H1 (cell line): Measurements from ENCODE around the gene PRMT1. TPM values are rescaled to one million over a fixed set of nuclear protein-coding genes. Genes with fewer than 3 reads are reported as not detected.
A peak's percentile ranks its signal among the peaks of the same experiment; 100 is the strongest.

Experiments
- CTCF ChIA-PET: fragments of 300-600 bp; sonication (Branson Sonifier 250); formaldehyde crosslinking; loops from one replicate; lab custom pipeline; 2021; ENCODE audit not compliant: partially characterized antibody; lab: Charles Lee
- POLR2A ChIA-PET: fragments of 300-600 bp; sonication (Branson Sonifier 250); formaldehyde crosslinking; loops from one replicate; lab custom pipeline; 2021; ENCODE audit warnings: inconsistent platforms; ENCODE audit not compliant: partially characterized antibody; lab: Charles Lee
- DNase-seq, 2 experiments: peaks; one replicate each; pipeline versions ENCODE4 v3.0.0 to v3.0.0-alpha.2; 2010 to 2022; ENCODE audit warnings: low spot score in 2 of 2, low read depth in 1 of 2, mixed read lengths in 1 of 2
- FAIRE-seq: peaks from 2 replicates; lab custom pipeline; 2011; peaks lifted over from hg19 to GRCh38; lab: Jason Lieb, UNC
- H2AFZ ChIP-seq: 2 replicates; pipeline ENCODE4 v1.8.1; 2012; ENCODE audit warnings: low read length, inconsistent platforms
- H2AK5ac ChIP-seq: 2 replicates; pipeline ENCODE4 v1.6.1; 2013; ENCODE audit warnings: low read depth, low read length
- H2BK120ac ChIP-seq: replicated peaks from 2 replicates; pipeline ENCODE3; 2013; ENCODE audit warnings: low read depth, low read length, inconsistent platforms
- H2BK12ac ChIP-seq: 2 replicates; pipeline ENCODE4 v1.6.1; 2013; ENCODE audit warnings: low read depth, low read length
- H2BK15ac ChIP-seq: 2 replicates; pipeline ENCODE4 v1.6.1; 2013; ENCODE audit warnings: low read length
- H2BK20ac ChIP-seq: 2 replicates; pipeline ENCODE4 v1.6.1; 2013; ENCODE audit warnings: low read length
- H2BK5ac ChIP-seq: 2 replicates; pipeline ENCODE4 v1.6.1; 2013; ENCODE audit warnings: low read depth, low read length
- H3K14ac ChIP-seq: 2 replicates; pipeline ENCODE4 v1.6.1; 2013; ENCODE audit warnings: inconsistent platforms; ENCODE audit not compliant: insufficient read length
- H3K18ac ChIP-seq: 2 replicates; pipeline ENCODE4 v1.6.1; 2013; ENCODE audit warnings: low read length; ENCODE audit errors: extremely low read depth
- H3K23ac ChIP-seq: 2 replicates; pipeline ENCODE4 v1.6.1; 2013; ENCODE audit warnings: inconsistent platforms; ENCODE audit not compliant: insufficient read length
- H3K23me2 ChIP-seq: 2 replicates; pipeline ENCODE4 v1.6.1; 2013; ENCODE audit warnings: low read depth, low read length
- H3K27ac ChIP-seq: 2 replicates; pipeline ENCODE4 v1.6.1; 2011; ENCODE audit warnings: low read depth, low read length, inconsistent platforms
- H3K27me3 ChIP-seq, 4 experiments: replicated peaks in 1 of 4; 1 replicate in 1 of 4; 2 replicates in 3 of 4; pipeline versions ENCODE4 v1.6.1 to v1.8.1; 2011 to 2013; ENCODE audit warnings: low read length in 3 of 4, mild to moderate bottlenecking in 3 of 4, inconsistent platforms in 2 of 4, mixed read lengths in 2 of 4, moderate library complexity in 1 of 4; ENCODE audit not compliant: control insufficient read depth in 3 of 4, insufficient read depth in 3 of 4; ENCODE audit errors: extremely low read depth in 1 of 4
- H3K36me3 ChIP-seq, 4 experiments: 2 replicates each; pipeline versions ENCODE4 v1.6.1 to v1.8.1; 2011 to 2013; ENCODE audit warnings: mild to moderate bottlenecking in 4 of 4, low read length in 3 of 4, moderate library complexity in 2 of 4, control low read depth in 1 of 4, inconsistent platforms in 1 of 4; ENCODE audit not compliant: insufficient read depth in 4 of 4, control insufficient read depth in 2 of 4
- H3K4ac ChIP-seq: replicated peaks from 2 replicates; pipeline ENCODE3; 2013; ENCODE audit warnings: low read length, low read depth, mixed read lengths, inconsistent platforms; ENCODE audit not compliant: insufficient read length
- H3K4me1 ChIP-seq, 4 experiments: replicated peaks in 1 of 4; 1 replicate in 1 of 4; 2 replicates in 3 of 4; pipeline versions ENCODE4 v1.6.1 to v1.8.1; 2011 to 2013; ENCODE audit warnings: low read length in 3 of 4, inconsistent platforms in 2 of 4, mixed read lengths in 1 of 4; ENCODE audit not compliant: insufficient read depth in 4 of 4, control insufficient read depth in 3 of 4
- H3K4me2 ChIP-seq, 2 experiments: 2 replicates each; pipeline versions ENCODE4 v1.6.1 to v1.8.1; 2011 to 2013; ENCODE audit warnings: low read depth in 2 of 2, low read length in 2 of 2, control low read depth in 1 of 2, inconsistent platforms in 1 of 2, mild to moderate bottlenecking in 1 of 2; ENCODE audit not compliant: insufficient read depth in 1 of 2
- H3K4me3 ChIP-seq, 4 experiments: fragments of 200-600, 300-600 bp in 1 of 4; sonication (generic), shearing (Covaris generic), sonication (Bioruptor Twin) in 1 of 4; 2 replicates each; pipeline versions ENCODE4 v1.5.1 to v1.8.1; 2011 to 2016; ENCODE audit warnings: low read length in 4 of 4, low read depth in 3 of 4, control low read depth in 2 of 4, inconsistent platforms in 2 of 4, mild to moderate bottlenecking in 2 of 4, mixed read lengths in 1 of 4, moderate library complexity in 1 of 4; ENCODE audit not compliant: insufficient read depth in 2 of 4; ENCODE audit errors: extremely low read depth in 1 of 4
- H3K56ac ChIP-seq: replicated peaks from 2 replicates; pipeline ENCODE3; 2013; ENCODE audit warnings: low read depth, mild to moderate bottlenecking, mixed read lengths, low read length, inconsistent platforms; ENCODE audit not compliant: insufficient read length
- H3K79me1 ChIP-seq: 2 replicates; pipeline ENCODE4 v1.6.1; 2013; ENCODE audit warnings: low read depth, low read length, control low read depth
- H3K79me2 ChIP-seq, 2 experiments: 2 replicates each; pipeline versions ENCODE4 v1.6.1 to v1.8.1; 2012 to 2013; ENCODE audit warnings: low read length in 2 of 2, mild to moderate bottlenecking in 2 of 2, inconsistent platforms in 1 of 2; ENCODE audit not compliant: insufficient read depth in 2 of 2, control insufficient read depth in 1 of 2
- H3K9ac ChIP-seq, 4 experiments: replicated peaks in 1 of 4; 1 replicate in 1 of 4; 2 replicates in 3 of 4; pipeline versions ENCODE4 v1.6.1 to v1.8.1; 2011 to 2013; ENCODE audit warnings: low read depth in 3 of 4, low read length in 3 of 4, control low read depth in 2 of 4, mild to moderate bottlenecking in 2 of 4, moderate library complexity in 2 of 4, inconsistent platforms in 1 of 4; ENCODE audit errors: extremely low read depth in 1 of 4
- H3K9me3 ChIP-seq, 2 experiments: 2 replicates each; pipeline versions ENCODE4 v1.6.1 to v1.8.1; 2012 to 2013; ENCODE audit warnings: mild to moderate bottlenecking in 2 of 2, moderate library complexity in 2 of 2, control low read depth in 1 of 2, inconsistent platforms in 1 of 2, low read depth in 1 of 2, low read length in 1 of 2, mixed read lengths in 1 of 2; ENCODE audit not compliant: insufficient read depth in 2 of 2
- H4K20me1 ChIP-seq, 2 experiments: replicated peaks in 1 of 2; 2 replicates each; pipeline versions ENCODE3 to v1.8.1; 2011 to 2013; ENCODE audit warnings: inconsistent platforms in 2 of 2, low read length in 2 of 2, mild to moderate bottlenecking in 1 of 2; ENCODE audit not compliant: insufficient read depth in 2 of 2, control insufficient read depth in 1 of 2
- H4K5ac ChIP-seq: 2 replicates; pipeline ENCODE4 v1.6.1; 2013; ENCODE audit warnings: low read length, low read depth, mixed read lengths, inconsistent platforms; ENCODE audit not compliant: insufficient read length
- H4K8ac ChIP-seq: 2 replicates; pipeline ENCODE4 v1.8.0; 2013; ENCODE audit warnings: mild to moderate bottlenecking, moderate library complexity, low read length, inconsistent platforms; ENCODE audit not compliant: insufficient read depth; ENCODE audit errors: extremely low read depth
- H4K91ac ChIP-seq: replicated peaks from 2 replicates; pipeline ENCODE3; 2013; ENCODE audit warnings: low read length, mixed read lengths, inconsistent platforms; ENCODE audit not compliant: insufficient read length
- KDM5A ChIP-seq: fragments of 200-600 bp; IDR thresholded peaks from 2 replicates; pipeline ENCODE4 v1.7.1; 2012; ENCODE audit warnings: mild to moderate bottlenecking, low read length, inconsistent platforms, mixed read lengths
- MAFK ChIP-seq: IDR thresholded peaks from 2 replicates; pipeline ENCODE4 v1.6.1; 2012; ENCODE audit warnings: low read depth, mild to moderate bottlenecking, improper control_type of control experiment, low read length
- POLR2AphosphoS5 ChIP-seq: IDR thresholded peaks from 2 replicates; pipeline ENCODE4 v1.6.1; 2011; ENCODE audit warnings: low read depth, low read length
- RXRA ChIP-seq: IDR thresholded peaks from 2 replicates; pipeline ENCODE4 v1.6.1; 2011; ENCODE audit warnings: low read depth, mild to moderate bottlenecking, low read length, moderate library complexity; ENCODE audit not compliant: insufficient read depth
- SRF ChIP-seq: IDR thresholded peaks from 2 replicates; pipeline ENCODE4 v1.6.1; 2011; ENCODE audit warnings: mild to moderate bottlenecking, low read depth, low read length, moderate library complexity
- WGBS, 2 experiments: shearing (Covaris generic) in 1 of 2; methylation state at CpG; one replicate each; pipeline versions ENCODE4 v1.1.6 to v1.1.7; 2013 to 2015; ENCODE audit warnings: low lambda C conversion rate in 2 of 2, mixed read lengths in 2 of 2, inconsistent platforms in 1 of 2, low coverage in 1 of 2, missing lambda C conversion rate in 1 of 2; ENCODE audit not compliant: insufficient replicate concordance in 2 of 2, insufficient coverage in 1 of 2, insufficient read length in 1 of 2; ENCODE audit errors: extremely low coverage in 1 of 2, missing lambda C conversion rate in 1 of 2; 5-methylcytosine and 5-hydroxymethylcytosine counted together
- polyA plus RNA-seq, 7 experiments: library from polyadenylated mRNA; depleted of rRNA in 3 of 7; stranded (reverse) in 5 of 7; unstranded in 2 of 7; fragments of >200 nt in 5 of 7; fragments of 200-250 nt in 2 of 7; gene quantifications; 1 replicate in 5 of 7; 2 replicates in 1 of 7; 4 replicates in 1 of 7; pipeline versions ENCODE4 v1.2.1 to v1.2.3, GENCODE V29; 2011 to 2013; ENCODE audit warnings: missing spikeins in 2 of 7, mixed read lengths in 2 of 7
- total RNA-seq: library from RNA; stranded (reverse); fragmentation: NEBNext Ultra II Directional; extraction: Animal tissue kit (Norgen Biotek cat#: 25700); gene quantifications from 2 replicates; pipeline ENCODE4 v1.2.1, GENCODE V29; 2021

Gene PRMT1
- total and polyA plus RNA-seq, 2 of the 8 experiments (the other 6 are each of a cell fraction or from before 2014, with no cell fraction given), result 561 to 1,215 TPM

DNA sequence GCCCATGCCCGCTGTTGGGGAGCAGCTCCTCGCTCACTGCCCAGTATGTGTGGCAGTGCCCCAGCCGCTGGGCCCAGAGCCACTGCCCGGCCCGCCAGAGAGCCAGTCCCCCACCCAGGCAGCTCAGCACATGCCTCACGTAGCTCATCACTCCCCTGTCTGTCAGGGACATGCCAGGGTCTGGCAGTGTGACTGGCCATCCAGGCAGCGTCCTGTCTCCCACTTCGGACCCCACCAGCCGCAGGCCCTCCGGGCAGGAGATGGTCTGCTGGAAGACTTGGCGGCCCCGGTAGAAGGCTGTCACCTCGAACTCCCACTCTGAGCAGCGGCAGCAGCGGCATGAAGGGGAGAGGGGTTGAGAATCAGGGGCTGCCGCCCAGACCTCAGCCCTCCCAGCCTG, 15.1 kb upstream of the PRMT1 start:
- CTCF ChIA-PET, result interaction anchor here (1.8 to 4.4 kb wide), 2 partner anchors 11 to 14 kb away, joined by 4 to 28 read pairs; no protein-coding TSS in a partner anchor

More for the DNA sequence above, 15.1 kb upstream of the PRMT1 start:
- no peak overlapping the region for H2BK5ac ChIP-seq
- H3K4me3 ChIP-seq, result no peak overlapping the region
- no peak overlapping the region for H3K4me2 ChIP-seq
- H2AFZ ChIP-seq, result no peak overlapping the region
- no peak overlapping the region for H3K14ac ChIP-seq
- H3K9ac ChIP-seq, result no peak overlapping the region
- H3K56ac ChIP-seq, result no peak overlapping the region
- no peak overlapping the region for H4K5ac ChIP-seq
- peaks cover 5% of the 10 kb centered on the region for H3K79me1 ChIP-seq
- H2BK120ac ChIP-seq, result no peak overlapping the region
- peaks cover 15% of the 10 kb centered on the region for H3K23me2 ChIP-seq
- no peak overlapping the region for H3K23ac ChIP-seq
- 97% methylated on average over 16 of the region's 16 CpGs; no CpG with 5 or more reads in 1 of the 2 experiments for WGBS, 2 experiments
- H3K4me1 ChIP-seq, result peaks cover 0 to 12% (median 5%) of the 10 kb centered on the region in 4 experiments; a peak in 6 of 7 replicates
- no peak overlapping the region for H3K18ac ChIP-seq
- POLR2A ChIA-PET, result interaction anchor here (0.6 to 18.0 kb wide), 7 partner anchors 12 to 142 kb away, joined by 3 to 275 read pairs (median 4); partner anchors contain the start of genes PRMT1, RRAS and SCAF1
- DNase-seq (no peak), FAIRE-seq (no peak)
- H3K36me3 ChIP-seq, result peaks cover 18 to 54% (median 40%) of the 10 kb centered on the region in 4 experiments; a peak in 7 of 8 replicates
- no peak overlapping the region for H2BK12ac ChIP-seq
- no peaks in the 10 kb centered on the region for H3K27me3 ChIP-seq
- no peak overlapping the region for H4K91ac ChIP-seq
- H2BK15ac ChIP-seq, result no peak overlapping the region
- no peak overlapping the region for H3K27ac ChIP-seq
- H3K79me2 ChIP-seq, result peaks cover 0 to 24% of the 10 kb centered on the region in 2 experiments; a peak in 2 of 4 replicates
- TF ChIP-seq KDM5A (no peak), SRF (no peak), POLR2AphosphoS5 (0 out of 2 replicates have a peak, but pooled peaks have one; percentile 15), RXRA (no peak), MAFK (no peak)
- H2AK5ac ChIP-seq, result no peak overlapping the region
- H3K9me3 ChIP-seq, result peaks cover 9 to 11% of the 10 kb centered on the region in 2 experiments
- no peak overlapping the region for H2BK20ac ChIP-seq
- no peak overlapping the region; the same call in 1 of the 2 replicates for H4K8ac ChIP-seq
- peaks cover 11 to 13% of the 10 kb centered on the region in 2 experiments for H4K20me1 ChIP-seq
- no peak overlapping the region for H3K4ac ChIP-seq
